Activated CD4-positive, alpha-beta T cell treated with anti-CD3 and anti-CD28 coated beads, Interleukin-10, Interleukin-2, amounts not matched to agents 100 ng/mL and 50 ng/mL, durations not matched to agents 16 hours and 8 hours (primary cell): ENCODE measurements around the gene STX12.
"Not testable (repeated sequence)": the region's sequence is repeated elsewhere in the genome, so short reads cannot be mapped to it uniquely, and the experiment has no call there.

Experiments
- DNase-seq: peaks from one replicate; pipeline ENCODE4 v3.0.0-alpha.2; 2020

Gene STX12

GRCh38 chr1:27776276-27776675 is 3.3 kb downstream of the STX12 start:
- not testable (repeated sequence) for DNase-seq

GRCh38 chr1:27778056-27778455 is 5.0 kb downstream of the STX12 start:
- no peak for DNase-seq

GRCh38 chr1:27779122-27779521 is 6.1 kb downstream of the STX12 start:
- no peak for DNase-seq

- DNase-seq = no peak
Measured at GRCh38 chr1:27782950-27783349, 9.9 kb downstream of the STX12 start.

GRCh38 chr1:27784700-27785099 is 11.7 kb downstream of the STX12 start:
- DNase-seq = no peak

GRCh38 chr1:27785781-27786455 is 12.9 kb downstream of the STX12 start:
- DNase-seq = no peak

- DNase-seq = no peak
Measured at GRCh38 chr1:27787895-27788294, 14.9 kb downstream of the STX12 start.

GRCh38 chr1:27789540-27790041 is 16.6 kb downstream of the STX12 start:
- DNase-seq = no peak

GRCh38 chr1:27790270-27790669 is 17.3 kb downstream of the STX12 start:
- not testable (repeated sequence) for DNase-seq

GRCh38 chr1:27795601-27796000 is 22.6 kb downstream of the STX12 start:
- DNase-seq = peak; percentile 53

GRCh38 chr1:27804791-27805190 is 31.8 kb downstream of the STX12 start:
- DNase-seq = peak; percentile 19

- no peak for DNase-seq
Measured at GRCh38 chr1:27806758-27807157, 33.7 kb downstream of the STX12 start.

GRCh38 chr1:27807385-27807784 is 34.4 kb downstream of the STX12 start:
- no peak for DNase-seq

GRCh38 chr1:27808131-27808530 is 35.1 kb downstream of the STX12 start:
- DNase-seq = not testable (repeated sequence)

- DNase-seq = no peak
Measured at GRCh38 chr1:27809883-27810282, 36.9 kb downstream of the STX12 start.

GRCh38 chr1:27811741-27812500 is 38.9 kb downstream of the STX12 start:
- DNase-seq = peak; percentile 48

- DNase-seq = no peak
Measured at GRCh38 chr1:27816921-27817630, 44.1 kb downstream of the STX12 start.

GRCh38 chr1:27821761-27822315 is 48.8 kb downstream of the STX12 start:
- no peak for DNase-seq

- no peak for DNase-seq
Measured at GRCh38 chr1:27823784-27824183, 50.8 kb downstream of the STX12 start.

- no peak for DNase-seq
Measured at GRCh38 chr1:27824411-27824810, 51.4 kb downstream of the STX12 start.

- DNase-seq = not testable (repeated sequence)
Measured at GRCh38 chr1:27829339-27829960, 56.4 kb downstream of the STX12 start.

GRCh38 chr1:27830621-27831440 is 57.8 kb downstream of the STX12 start, which contains the start of gene PPP1R8:
PPP1R8 (plus strand) TSS chr1:27830782; CDS start chr1:27830836, 54 bp downstream.
- peak; percentile 96 for DNase-seq
